Endothelial cell of umbilical vein (primary cell): ENCODE data around the gene PPP1R9B. TPM values are rescaled to one million over a fixed set of nuclear protein-coding genes. Genes with fewer than 3 reads are reported as not detected.

Experiments
- BruUV-seq: library from RNA; stranded (reverse); fragments of 400-500 nt; replicated peaks from 2 replicates; lab custom pipeline; 2021; lab: Mats Ljungman, UMichigan
- CTCF ChIA-PET: fragments of 300-600, 350-600 bp; sonication (Branson Sonifier 250); formaldehyde crosslinking; loops from one replicate; lab custom pipeline; 2021; ENCODE audit warnings: antibody characterized with exemption, inconsistent platforms; lab: Charles Lee
- POLR2A ChIA-PET: fragments of 300-600, 350-600 bp; sonication (Branson Sonifier 250); formaldehyde crosslinking; loops from one replicate; lab custom pipeline; 2021; ENCODE audit warnings: antibody characterized with exemption, inconsistent platforms; lab: Charles Lee
- DNase-seq: peaks from one replicate; pipeline ENCODE4 v3.0.0-alpha.2; 2011; ENCODE audit warnings: low read depth, low spot score
- FAIRE-seq: peaks from 2 replicates; lab custom pipeline; 2011; peaks lifted over from hg19 to GRCh38; lab: Jason Lieb, UNC
- H2AFZ ChIP-seq: 2 replicates; pipeline ENCODE4 v1.6.0; 2012; ENCODE audit warnings: low read depth, low read length, control low read depth, inconsistent platforms
- H3K27ac ChIP-seq: 2 replicates; pipeline ENCODE4 v1.5.1; 2011; ENCODE audit warnings: low read depth, mild to moderate bottlenecking, control low read depth, low read length, moderate library complexity; ENCODE audit not compliant: insufficient read depth
- H3K27me3 ChIP-seq, 2 experiments: 2 replicates each; pipeline versions ENCODE4 v1.6.0 to v1.6.1; 2011; ENCODE audit warnings: low read length in 2 of 2, mixed read lengths in 1 of 2; ENCODE audit not compliant: control insufficient read depth in 2 of 2, insufficient read depth in 2 of 2
- H3K36me3 ChIP-seq, 2 experiments: 2 replicates in 1 of 2; 3 replicates in 1 of 2; pipeline ENCODE4 v1.5.1; 2011; ENCODE audit warnings: low read length in 2 of 2, mild to moderate bottlenecking in 1 of 2, moderate library complexity in 1 of 2; ENCODE audit not compliant: control insufficient read depth in 2 of 2, insufficient read depth in 2 of 2; ENCODE audit errors: extremely low read depth in 1 of 2
- H3K4me1 ChIP-seq: 3 replicates; pipeline ENCODE4 v1.5.1; 2011; ENCODE audit warnings: mild to moderate bottlenecking, low read length; ENCODE audit not compliant: control insufficient read depth, insufficient read depth; ENCODE audit errors: extremely low read depth
- H3K4me2 ChIP-seq: 2 replicates; pipeline ENCODE4 v1.6.1; 2011; ENCODE audit warnings: low read length, control low read depth, mixed read lengths; ENCODE audit not compliant: insufficient read depth
- H3K4me3 ChIP-seq, 3 experiments: fragments of 200-600 bp in 1 of 3; sonication (generic), shearing (Covaris generic) in 1 of 3; replicated peaks in 1 of 3; 2 replicates each; pipeline ENCODE4 v1.5.1; 2011 to 2016; ENCODE audit warnings: control low read depth in 3 of 3, low read length in 3 of 3, mild to moderate bottlenecking in 2 of 3, inconsistent platforms in 1 of 3, low read depth in 1 of 3, moderate library complexity in 1 of 3; ENCODE audit not compliant: insufficient read depth in 1 of 3
- H3K79me2 ChIP-seq: 2 replicates; pipeline ENCODE4 v1.6.0; 2012; ENCODE audit warnings: low read length, inconsistent platforms; ENCODE audit not compliant: control insufficient read depth, insufficient read depth
- H3K9ac ChIP-seq: replicated peaks from 2 replicates; pipeline ENCODE3; 2011; ENCODE audit warnings: low read length, control low read depth; ENCODE audit not compliant: insufficient read depth; ENCODE audit errors: extremely low read depth
- H3K9me1 ChIP-seq: replicated peaks from 3 replicates; pipeline ENCODE4 v1.6.0; 2011; ENCODE audit warnings: mild to moderate bottlenecking, low read length; ENCODE audit not compliant: control insufficient read depth, insufficient read depth; ENCODE audit errors: extremely low read depth
- H3K9me3 ChIP-seq: replicated peaks from 2 replicates; pipeline ENCODE4 v1.5.1; 2012; ENCODE audit warnings: low read length, inconsistent platforms; ENCODE audit not compliant: control insufficient read depth, insufficient read depth
- H4K20me1 ChIP-seq: replicated peaks from 2 replicates; pipeline ENCODE3; 2011; ENCODE audit warnings: mild to moderate bottlenecking, low read length; ENCODE audit not compliant: control insufficient read depth, insufficient read depth; ENCODE audit errors: extremely low read depth
- EZH2 ChIP-seq: IDR thresholded peaks from 2 replicates; pipeline ENCODE4 v1.6.1; 2012; ENCODE audit warnings: borderline replicate concordance, low read depth, mild to moderate bottlenecking, moderate library complexity, low read length, inconsistent platforms; ENCODE audit not compliant: severe bottlenecking
- FOS ChIP-seq: IDR thresholded peaks from 2 replicates; pipeline ENCODE4 v1.6.1; 2011; ENCODE audit warnings: mild to moderate bottlenecking, low read length, moderate library complexity, borderline replicate concordance; ENCODE audit not compliant: insufficient read depth
- GATA2 ChIP-seq: IDR thresholded peaks from 2 replicates; pipeline ENCODE4 v1.7.0; 2011; ENCODE audit warnings: low read depth, mild to moderate bottlenecking, moderate library complexity, mixed read lengths, low read length; ENCODE audit not compliant: insufficient read length, insufficient read depth
- JUN ChIP-seq: IDR thresholded peaks from 2 replicates; pipeline ENCODE4 v1.6.1; 2011; ENCODE audit warnings: borderline replicate concordance, low read depth; ENCODE audit not compliant: insufficient read length, insufficient read depth
- MYC ChIP-seq: IDR thresholded peaks from one replicate; pipeline ENCODE4 v1.6.1; 2011; ENCODE audit warnings: mild to moderate bottlenecking, low read depth, low read length
- POLR2A ChIP-seq: IDR thresholded peaks from 2 replicates; pipeline ENCODE4 v1.6.1; 2012; ENCODE audit warnings: low read depth, mild to moderate bottlenecking, control low read depth, low read length
- POLR2AphosphoS5 ChIP-seq: IDR thresholded peaks from 2 replicates; pipeline ENCODE4 v1.6.1; 2012; ENCODE audit warnings: low read depth, mild to moderate bottlenecking, control low read depth, low read length, moderate library complexity; ENCODE audit not compliant: insufficient read depth
- dilution Hi-C: fragments of 300-500 bp; cut with MboI; formaldehyde crosslinking; loops from one replicate; pipeline ENCODE4 v1.15.0; 2019; ENCODE audit warnings: low sequenced_read_pairs; ENCODE audit not compliant: extremely low pct_ligation_motif_present
- intact Hi-C: fragments of 100-400 bp; cut with micrococcal nuclease; formaldehyde crosslinking; loops from one replicate; pipeline ENCODE4 v1.10.0; 2022
- polyA plus RNA-seq, 4 experiments: library from polyadenylated mRNA; depleted of rRNA in 3 of 4; stranded (reverse) in 3 of 4; unstranded in 1 of 4; fragments of >200 nt; gene quantifications; 2 replicates each; pipeline versions ENCODE4 v1.2.1 to v1.2.3, GENCODE V29; 2011 to 2012; ENCODE audit warnings: missing spikeins in 1 of 4
- total RNA-seq: library from RNA; stranded (reverse); gene quantifications from 2 replicates; pipeline ENCODE4 v1.2.3, GENCODE V29; 2021
- TF ChIP-seq, protein P1 (sequence below), 2 donors: IDR thresholded peaks; 1 replicate in 1 of 2; 2 replicates in 1 of 2; pipeline ENCODE4 v1.5.1; 2011; ENCODE audit warnings: low read length in 2 of 2, mild to moderate bottlenecking in 2 of 2, moderate library complexity in 2 of 2, control low read depth in 1 of 2, inconsistent platforms in 1 of 2, low read depth in 1 of 2; ENCODE audit not compliant: insufficient read depth in 1 of 2; ENCODE audit errors: extremely low read depth in 1 of 2
- TF ChIP-seq, protein P2 (sequence below): IDR thresholded peaks from 2 replicates; pipeline ENCODE4 v1.6.1; 2011; ENCODE audit not compliant: insufficient read depth, insufficient read length

The PPP1R9B gene
- total and polyA plus RNA-seq, 2 donors (not counting 3 experiments of a cell fraction or from before 2014, with no cell fraction given) = 20.1 to 60.2 TPM

DNA sequence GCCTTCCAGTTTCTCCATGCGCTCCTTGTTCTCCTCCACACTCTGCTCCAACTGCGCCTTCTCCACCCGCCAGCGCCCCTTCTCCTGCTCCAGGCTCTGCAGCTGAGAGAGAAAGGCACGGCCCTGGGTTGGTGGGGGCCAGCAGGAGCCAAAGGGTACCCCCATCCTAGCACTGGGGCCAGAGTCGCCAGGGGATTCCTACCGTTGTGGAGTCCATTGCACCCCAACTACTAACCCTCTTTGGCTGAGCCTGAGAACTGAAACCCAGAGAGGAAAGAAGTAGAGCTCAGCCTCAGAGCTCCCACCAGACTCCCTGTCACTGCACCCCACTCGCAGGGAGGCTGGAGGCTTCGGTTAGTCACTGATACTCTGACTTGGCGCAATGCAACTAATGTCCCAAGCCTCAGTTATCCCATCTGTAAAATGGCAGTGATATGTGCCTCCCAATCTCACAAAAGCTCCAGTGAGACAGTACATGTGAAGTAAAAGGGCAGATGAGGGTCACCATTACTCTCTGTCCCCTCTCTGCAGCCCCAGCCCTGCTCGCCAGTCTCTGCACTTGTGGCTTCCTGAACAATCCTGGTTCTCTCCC lies 14.3 kb downstream of the PPP1R9B start:
- no peaks in the 10 kb centered on the region for H3K9me3 ChIP-seq
- H3K79me2 ChIP-seq = no peaks in the 10 kb centered on the region
- DNase-seq = no peak
- no peaks in the 10 kb centered on the region for H3K27me3 ChIP-seq
- FAIRE-seq = no peak
- ChIA-PET CTCF (interaction anchor here (0.9 to 2.7 kb wide), 6 partner anchors 10 to 34 kb away, joined by 3 to 11 read pairs (median 3); no protein-coding TSS in a partner anchor), POLR2A (no interaction called here)
- peaks cover 22 to 56% of the 10 kb centered on the region in 2 experiments for H3K36me3 ChIP-seq
- no peak overlapping the region for H3K27ac ChIP-seq
- H3K9me1 ChIP-seq = no peaks in the 10 kb centered on the region
- H2AFZ ChIP-seq = no peak overlapping the region
- no peak overlapping the region for H3K4me2 ChIP-seq
- no TSS peak for BruUV-seq
- intact Hi-C loops (no loop called here), dilution Hi-C loops (no loop called here)
- H3K9ac ChIP-seq = no peak overlapping the region
- H3K4me1 ChIP-seq = peaks cover 15% of the 10 kb centered on the region
- no peaks in the 10 kb centered on the region for H4K20me1 ChIP-seq
- TF ChIP-seq EZH2 (no peak), FOS (no peak), POLR2A (no peak), MYC (no peak), GATA2 (no peak), JUN (no peak), POLR2AphosphoS5 (no peak)
- TF ChIP-seq, protein P1, sequence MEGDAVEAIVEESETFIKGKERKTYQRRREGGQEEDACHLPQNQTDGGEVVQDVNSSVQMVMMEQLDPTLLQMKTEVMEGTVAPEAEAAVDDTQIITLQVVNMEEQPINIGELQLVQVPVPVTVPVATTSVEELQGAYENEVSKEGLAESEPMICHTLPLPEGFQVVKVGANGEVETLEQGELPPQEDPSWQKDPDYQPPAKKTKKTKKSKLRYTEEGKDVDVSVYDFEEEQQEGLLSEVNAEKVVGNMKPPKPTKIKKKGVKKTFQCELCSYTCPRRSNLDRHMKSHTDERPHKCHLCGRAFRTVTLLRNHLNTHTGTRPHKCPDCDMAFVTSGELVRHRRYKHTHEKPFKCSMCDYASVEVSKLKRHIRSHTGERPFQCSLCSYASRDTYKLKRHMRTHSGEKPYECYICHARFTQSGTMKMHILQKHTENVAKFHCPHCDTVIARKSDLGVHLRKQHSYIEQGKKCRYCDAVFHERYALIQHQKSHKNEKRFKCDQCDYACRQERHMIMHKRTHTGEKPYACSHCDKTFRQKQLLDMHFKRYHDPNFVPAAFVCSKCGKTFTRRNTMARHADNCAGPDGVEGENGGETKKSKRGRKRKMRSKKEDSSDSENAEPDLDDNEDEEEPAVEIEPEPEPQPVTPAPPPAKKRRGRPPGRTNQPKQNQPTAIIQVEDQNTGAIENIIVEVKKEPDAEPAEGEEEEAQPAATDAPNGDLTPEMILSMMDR (IDR thresholded peaks at IDR 0.05; ENCODE audit: extremely low read depth in 1 of 2, insufficient read depth in 1 of 2, low read depth in 1 of 2, low read length in 2 of 2) = no peak
- TF ChIP-seq, protein P2, sequence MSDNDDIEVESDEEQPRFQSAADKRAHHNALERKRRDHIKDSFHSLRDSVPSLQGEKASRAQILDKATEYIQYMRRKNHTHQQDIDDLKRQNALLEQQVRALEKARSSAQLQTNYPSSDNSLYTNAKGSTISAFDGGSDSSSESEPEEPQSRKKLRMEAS = no peak
- no peak overlapping the region for H3K4me3 ChIP-seq
